Tibial artery (tissue), 4 donors: ENCODE results near the gene VARS1.

Source experiments
- DNase-seq, 2 donors: peaks; one replicate each; pipeline ENCODE4 v3.0.0-alpha.2; 2019
- H3K27ac ChIP-seq, 2 donors: fragments of 200-600 bp; sonication (generic) in 1 of 2; 1 replicate in 1 of 2; 2 replicates in 1 of 2; pipeline ENCODE4 v1.5.1; 2018 to 2019; ENCODE audit warnings: mild to moderate bottlenecking in 1 of 2
- H3K27me3 ChIP-seq, 2 donors: fragments of 200-600 bp; sonication (generic) in 1 of 2; one replicate each; pipeline versions ENCODE4 v1.5.1 to v1.6.0; 2016 to 2019
- H3K36me3 ChIP-seq, 3 donors: fragments of 200-600 bp; sonication (generic) in 2 of 3; one replicate each; pipeline ENCODE4 v1.5.1; 2016 to 2019; ENCODE audit warnings: mild to moderate bottlenecking in 2 of 3
- H3K4me1 ChIP-seq, 4 donors: fragments of 200-600 bp; sonication (generic) in 2 of 4; 1 replicate in 3 of 4; 2 replicates in 1 of 4; pipeline ENCODE4 v1.5.1; 2016 to 2019
- H3K4me3 ChIP-seq, 2 donors: fragments of 200-600 bp; sonication (generic) in 1 of 2; 1 replicate in 1 of 2; 2 replicates in 1 of 2; pipeline ENCODE4 v1.5.1; 2018 to 2019; ENCODE audit warnings: mild to moderate bottlenecking in 2 of 2
- H3K9me3 ChIP-seq, 3 donors: fragments of 200-600 bp; sonication (generic) in 1 of 3; one replicate each; pipeline ENCODE4 v1.5.1; 2016 to 2019
- intact Hi-C: fragments of 100-400 bp; cut with DNase I; formaldehyde crosslinking; loops from one replicate; pipeline ENCODE4 v1.15.0; 2023; ENCODE audit warnings: low total_unique reads
- TF ChIP-seq, protein P1 (sequence below), 2 experiments: fragments of 200-600 bp in 1 of 2; fragments of 450-650 bp in 1 of 2; IDR thresholded peaks; one replicate each; pipeline ENCODE4 v1.5.1; 2017 to 2019; ENCODE audit warnings: antibody characterized with exemption in 2 of 2, mild to moderate bottlenecking in 1 of 2, moderate library complexity in 1 of 2

VARS1 gene

DNA sequence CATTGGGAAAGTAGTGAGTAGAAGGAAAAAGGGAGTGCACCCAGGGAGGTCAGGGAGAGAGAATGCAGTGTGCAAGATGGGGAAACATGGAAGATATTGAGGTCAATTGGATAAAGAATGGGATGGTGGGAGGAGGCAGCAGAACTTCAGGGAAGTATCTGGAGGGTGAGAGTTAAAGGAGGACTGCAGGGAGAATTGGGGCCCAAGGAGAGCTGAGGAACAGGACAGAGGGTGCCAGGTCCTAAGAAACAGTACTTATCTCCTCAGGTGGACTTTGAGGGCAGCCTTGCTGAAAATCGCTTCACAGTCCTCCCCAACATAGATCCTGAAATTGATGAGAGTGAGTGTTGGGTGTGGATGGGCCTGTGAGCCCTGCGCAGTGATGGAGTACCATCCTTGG lies 37.3 kb downstream of the VARS1 start:
- intact Hi-C loops, result no loop called here
- no peaks in the 10 kb centered on the region for H3K27me3 ChIP-seq
- no peak overlapping the region for H3K27ac ChIP-seq
- peaks cover 0 to 19% (median 0%) of the 10 kb centered on the region in 3 donors for H3K36me3 ChIP-seq
- TF ChIP-seq, protein P1, sequence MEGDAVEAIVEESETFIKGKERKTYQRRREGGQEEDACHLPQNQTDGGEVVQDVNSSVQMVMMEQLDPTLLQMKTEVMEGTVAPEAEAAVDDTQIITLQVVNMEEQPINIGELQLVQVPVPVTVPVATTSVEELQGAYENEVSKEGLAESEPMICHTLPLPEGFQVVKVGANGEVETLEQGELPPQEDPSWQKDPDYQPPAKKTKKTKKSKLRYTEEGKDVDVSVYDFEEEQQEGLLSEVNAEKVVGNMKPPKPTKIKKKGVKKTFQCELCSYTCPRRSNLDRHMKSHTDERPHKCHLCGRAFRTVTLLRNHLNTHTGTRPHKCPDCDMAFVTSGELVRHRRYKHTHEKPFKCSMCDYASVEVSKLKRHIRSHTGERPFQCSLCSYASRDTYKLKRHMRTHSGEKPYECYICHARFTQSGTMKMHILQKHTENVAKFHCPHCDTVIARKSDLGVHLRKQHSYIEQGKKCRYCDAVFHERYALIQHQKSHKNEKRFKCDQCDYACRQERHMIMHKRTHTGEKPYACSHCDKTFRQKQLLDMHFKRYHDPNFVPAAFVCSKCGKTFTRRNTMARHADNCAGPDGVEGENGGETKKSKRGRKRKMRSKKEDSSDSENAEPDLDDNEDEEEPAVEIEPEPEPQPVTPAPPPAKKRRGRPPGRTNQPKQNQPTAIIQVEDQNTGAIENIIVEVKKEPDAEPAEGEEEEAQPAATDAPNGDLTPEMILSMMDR (IDR thresholded peaks at IDR 0.05), result no peak
- H3K4me1 ChIP-seq, result no peaks in the 10 kb centered on the region
- H3K4me3 ChIP-seq, result no peak overlapping the region
- no peak for DNase-seq
- H3K9me3 ChIP-seq, result no peaks in the 10 kb centered on the region

DNA sequence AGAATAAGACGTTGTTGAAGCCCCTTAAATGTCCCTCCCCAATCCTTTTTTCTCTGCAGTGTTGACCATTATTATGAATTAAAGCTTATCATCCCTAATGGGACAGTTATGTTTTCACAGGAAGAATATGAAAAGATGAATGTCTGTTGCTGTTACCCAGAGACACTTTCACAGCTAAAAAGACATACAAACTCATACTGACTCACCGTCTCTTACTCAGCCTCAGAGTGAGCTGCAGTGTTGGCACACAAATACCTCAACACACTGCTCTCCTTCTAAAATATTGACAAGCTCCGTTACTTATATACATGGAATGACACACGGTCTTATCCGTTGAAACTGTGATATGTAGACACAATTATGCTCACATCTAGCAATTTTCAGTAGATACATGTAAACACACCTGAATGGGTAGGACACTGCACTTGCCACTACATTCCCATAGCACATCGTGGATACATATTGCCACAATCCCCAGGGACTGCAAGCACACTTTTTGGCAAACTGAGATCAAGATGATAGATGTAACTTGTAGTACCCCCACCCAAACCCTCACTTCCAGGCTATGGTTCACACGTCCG lies 42.7 kb downstream of the VARS1 start:
- Histone ChIP-seq H3K27ac (no peak overlapping the region), H3K4me1 (no peaks in the 10 kb centered on the region)

DNA sequence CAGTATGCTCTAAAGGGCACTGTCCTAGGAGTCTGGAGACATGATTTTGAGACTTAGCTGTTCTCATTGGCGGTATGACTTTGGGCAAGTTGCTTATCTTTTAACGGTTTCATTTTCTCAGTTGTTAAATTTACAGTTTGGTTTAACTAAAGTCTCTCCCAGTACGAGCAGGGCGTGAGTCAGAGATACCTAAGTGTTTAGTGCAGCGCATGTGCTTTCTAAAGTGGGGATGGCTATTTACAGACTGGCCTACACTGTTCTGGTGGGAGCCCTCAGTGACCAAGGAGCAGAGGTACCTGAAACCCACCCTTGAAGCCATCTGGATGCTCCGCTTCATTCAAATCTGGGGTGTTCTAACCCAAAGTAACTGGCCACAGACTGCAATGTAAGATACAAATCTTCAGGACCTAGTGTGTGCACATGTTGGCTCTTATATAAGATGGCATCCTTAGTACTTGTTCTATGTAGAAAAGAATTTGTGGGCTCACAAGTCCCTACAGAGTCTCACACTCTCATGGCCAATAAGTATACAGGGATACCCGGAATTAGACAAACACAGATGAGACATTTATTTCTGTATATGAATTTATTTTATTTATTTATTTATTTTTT lies 45.0 kb downstream of the VARS1 start:
- no peak overlapping the region for H3K27ac ChIP-seq
- H3K27me3 ChIP-seq, result no peaks in the 10 kb centered on the region
- no peaks in the 10 kb centered on the region for H3K4me1 ChIP-seq
- intact Hi-C loops, result no loop called here
- no peak overlapping the region for H3K4me3 ChIP-seq
- H3K9me3 ChIP-seq, result no peaks in the 10 kb centered on the region
- DNase-seq, result no peak
- H3K36me3 ChIP-seq, result no peaks in the 10 kb centered on the region
- TF ChIP-seq, protein P1 (IDR thresholded peaks at IDR 0.05), result no peak

More for the DNA sequence above, 42.7 kb downstream of the VARS1 start:
- intact Hi-C loops, result no loop called here
- Histone ChIP-seq H3K36me3 (no peaks in the 10 kb centered on the region), H3K9me3 (no peaks in the 10 kb centered on the region), H3K4me3 (no peak overlapping the region), H3K27me3 (no peaks in the 10 kb centered on the region)
- TF ChIP-seq, protein P1 (IDR thresholded peaks at IDR 0.05), result no peak
- no peak for DNase-seq

DNA sequence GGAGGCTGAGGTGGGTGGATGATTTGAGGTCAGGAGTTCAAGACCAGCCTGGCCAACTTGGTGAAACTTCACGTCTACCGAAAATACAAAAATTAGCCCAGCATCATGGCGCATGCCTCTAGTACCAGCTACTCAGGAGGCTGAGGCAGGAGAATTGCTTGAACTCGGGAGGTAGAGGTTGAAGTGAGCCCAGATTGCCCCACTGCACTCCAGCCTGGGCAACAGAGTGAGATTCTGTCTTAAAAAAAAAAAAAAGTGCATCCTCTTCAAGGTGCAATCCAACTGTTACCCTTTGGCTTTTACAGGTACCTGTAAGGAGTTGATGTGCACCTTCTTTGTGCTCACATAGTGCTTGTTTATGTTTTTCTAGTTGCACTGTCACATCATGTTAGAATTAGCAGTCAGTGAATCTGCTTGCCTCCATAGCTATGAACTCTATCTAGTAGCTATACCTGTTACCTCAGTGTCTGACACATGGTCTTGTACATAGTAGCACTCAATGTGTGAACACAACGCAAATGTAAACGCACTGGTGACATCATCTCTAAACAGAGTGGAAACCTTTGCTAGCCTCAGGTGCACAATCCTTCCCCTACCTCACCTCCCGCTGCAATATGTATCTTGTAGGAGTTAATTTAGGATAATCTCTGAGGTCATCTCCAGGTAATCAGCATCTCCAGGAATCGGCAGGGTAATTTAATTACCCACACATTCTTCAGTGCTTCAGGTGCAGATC lies 46.1 kb downstream of the VARS1 start:
- TF ChIP-seq, protein P1 (IDR thresholded peaks at IDR 0.05), result no peak
- Histone ChIP-seq H3K27ac (no peak overlapping the region), H3K4me1 (no peaks in the 10 kb centered on the region), H3K27me3 (no peaks in the 10 kb centered on the region), H3K9me3 (no peaks in the 10 kb centered on the region), H3K36me3 (no peaks in the 10 kb centered on the region), H3K4me3 (no peak overlapping the region)
- intact Hi-C loops, result no loop called here
- no peak for DNase-seq
